Cardiac muscle cell (in vitro differentiated cells and primary cell): ENCODE data around the gene FRRS1L. TPM values are rescaled to one million over a fixed set of nuclear protein-coding genes. Genes with fewer than 3 reads are reported as not detected.
"Not testable (repeated sequence)": the region's sequence is repeated elsewhere in the genome, so short reads cannot be mapped to it uniquely, and the experiment has no call there.

Source experiments
- DNase-seq, 2 donors: peaks; one replicate each; pipeline versions ENCODE4 v3.0.0 to v3.0.0-alpha.2; 2010 to 2017; ENCODE audit warnings: low read depth in 1 of 2, low spot score in 1 of 2
- H3K27ac ChIP-seq: fragments of 200-600 bp; sonication (generic); 2 replicates; pipeline ENCODE4 v1.5.1; 2016
- H3K27me3 ChIP-seq: fragments of 200-600 bp; sonication (generic); 2 replicates; pipeline ENCODE4 v1.6.0; 2016; ENCODE audit warnings: control low read depth
- H3K36me3 ChIP-seq: fragments of 200-600 bp; sonication (generic); 2 replicates; pipeline ENCODE4 v1.5.1; 2016; ENCODE audit warnings: control low read depth
- H3K4me1 ChIP-seq: fragments of 200-600 bp; sonication (generic); 2 replicates; pipeline ENCODE4 v1.8.1; 2017; ENCODE audit warnings: low read depth, mild to moderate bottlenecking, mixed run types
- H3K4me3 ChIP-seq: fragments of 200-600 bp; sonication (generic); 2 replicates; pipeline ENCODE4 v1.5.1; 2016; ENCODE audit warnings: mild to moderate bottlenecking
- H3K9me3 ChIP-seq: fragments of 200-600 bp; sonication (generic); 2 replicates; pipeline ENCODE4 v1.5.1; 2017; ENCODE audit warnings: low read depth, mild to moderate bottlenecking, control low read depth
- CTCF ChIP-seq: IDR thresholded peaks from 2 replicates; pipeline ENCODE4 v1.5.1; 2012; ENCODE audit warnings: low read depth, mild to moderate bottlenecking, low read length
- polyA plus RNA-seq: library from polyadenylated mRNA; unstranded; fragments of >200 nt; fragmentation: Nextera tagmentation; extraction: Ambion mirVana; gene quantifications from 2 replicates; pipeline ENCODE4 v1.2.1, GENCODE V29; 2016
- total RNA-seq: library from RNA; depleted of rRNA; stranded (reverse); fragments of >200 nt; gene quantifications from 2 replicates; pipeline ENCODE4 v1.2.3, GENCODE V29; 2016

Gene FRRS1L
- total and polyA plus RNA-seq, 2 experiments from 2014 or later = 0.30 to 0.38 TPM

GRCh38 chr9:109133533-109133932, 33.5 kb downstream of the FRRS1L start:
- Histone ChIP-seq H3K36me3 (no peaks in the 10 kb centered on the region), H3K27me3 (no peaks in the 10 kb centered on the region), H3K4me1 (peaks cover 7% of the 10 kb centered on the region), H3K9me3 (no peaks in the 10 kb centered on the region), H3K27ac (no peak overlapping the region), H3K4me3 (no peak overlapping the region)
- TF ChIP-seq CTCF = no peak
- DNase-seq = no peak

- DNase-seq = no peak
- no peak for TF ChIP-seq CTCF
Measured at GRCh38 chr9:109132567-109133021, 34.5 kb downstream of the FRRS1L start.

GRCh38 chr9:109129470-109130197, 37.4 kb downstream of the FRRS1L start:
- Histone ChIP-seq H3K27me3 (no peaks in the 10 kb centered on the region), H3K27ac (no peak overlapping the region), H3K9me3 (no peaks in the 10 kb centered on the region), H3K4me3 (no peak overlapping the region), H3K4me1 (peaks cover 7% of the 10 kb centered on the region), H3K36me3 (no peaks in the 10 kb centered on the region)
- no peak for DNase-seq
- TF ChIP-seq CTCF = no peak

More at GRCh38 chr9:109132567-109133021, 34.5 kb downstream of the FRRS1L start:
- no peak overlapping the region for H3K27ac ChIP-seq
- H3K36me3 ChIP-seq = no peaks in the 10 kb centered on the region
- no peaks in the 10 kb centered on the region for H3K9me3 ChIP-seq
- peaks cover 7% of the 10 kb centered on the region for H3K4me1 ChIP-seq
- no peak overlapping the region for H3K4me3 ChIP-seq
- H3K27me3 ChIP-seq = no peaks in the 10 kb centered on the region

GRCh38 chr9:109126671-109127070, 40.4 kb downstream of the FRRS1L start:
- not testable (repeated sequence) for H3K27me3 ChIP-seq, H3K9me3 ChIP-seq, H3K36me3 ChIP-seq, H3K4me1 ChIP-seq, H3K4me3 ChIP-seq, DNase-seq, H3K27ac ChIP-seq

- no peak for TF ChIP-seq CTCF
- H3K9me3 ChIP-seq = no peaks in the 10 kb centered on the region
Measured at GRCh38 chr9:109124121-109124520, 42.9 kb downstream of the FRRS1L start.

More at GRCh38 chr9:109124121-109124520, 42.9 kb downstream of the FRRS1L start:
- no peaks in the 10 kb centered on the region for H3K36me3 ChIP-seq
- no peak overlapping the region for H3K27ac ChIP-seq
- no peak for DNase-seq
- peaks cover 4% of the 10 kb centered on the region for H3K4me1 ChIP-seq
- H3K4me3 ChIP-seq = no peak overlapping the region
- H3K27me3 ChIP-seq = no peaks in the 10 kb centered on the region
